Mesenchymal stem cell (in vitro differentiated cells and primary cell): ENCODE results near the gene RUFY2.

Experiments
- DNase-seq: peaks from one replicate; pipeline ENCODE4 v3.0.0-alpha.2; 2013
- H2AFZ ChIP-seq: one replicate; pipeline ENCODE4 v1.6.1; 2013; ENCODE audit warnings: low read depth, mild to moderate bottlenecking, control low read depth, inconsistent platforms, low read length, moderate library complexity
- H2AK5ac ChIP-seq: 2 replicates; pipeline ENCODE4 v1.6.1; 2013; ENCODE audit warnings: low read length, moderate library complexity, mild to moderate bottlenecking, inconsistent platforms; ENCODE audit not compliant: severe bottlenecking
- H2BK120ac ChIP-seq: one replicate; pipeline ENCODE4 v1.6.1; 2013; ENCODE audit warnings: low read depth, mild to moderate bottlenecking, inconsistent platforms, low read length, moderate library complexity
- H2BK12ac ChIP-seq, 2 experiments: one replicate each; pipeline ENCODE4 v1.6.1; 2013; ENCODE audit warnings: inconsistent platforms in 2 of 2, low read length in 2 of 2, mild to moderate bottlenecking in 2 of 2, moderate library complexity in 2 of 2, control low read depth in 1 of 2
- H2BK15ac ChIP-seq: one replicate; pipeline ENCODE4 v1.6.1; 2013; ENCODE audit warnings: mild to moderate bottlenecking, low read depth, inconsistent platforms; ENCODE audit not compliant: poor library complexity, severe bottlenecking
- H2BK5ac ChIP-seq: 2 replicates; pipeline ENCODE4 v1.6.1; 2013; ENCODE audit warnings: low read depth, mild to moderate bottlenecking, low read length, control low read depth, inconsistent platforms; ENCODE audit not compliant: poor library complexity, severe bottlenecking
- H3K14ac ChIP-seq, 2 experiments: one replicate each; pipeline ENCODE4 v1.6.1; 2013; ENCODE audit warnings: inconsistent platforms in 2 of 2, low read length in 2 of 2, control low read depth in 1 of 2, mild to moderate bottlenecking in 1 of 2, moderate library complexity in 1 of 2
- H3K18ac ChIP-seq, 2 experiments: one replicate each; pipeline ENCODE4 v1.6.1; 2013; ENCODE audit warnings: inconsistent platforms in 2 of 2, low read length in 2 of 2, control low read depth in 1 of 2, low read depth in 1 of 2, mild to moderate bottlenecking in 1 of 2
- H3K23ac ChIP-seq, 2 experiments: one replicate each; pipeline ENCODE4 v1.6.1; 2013; ENCODE audit warnings: inconsistent platforms in 2 of 2, low read length in 2 of 2, mild to moderate bottlenecking in 2 of 2, moderate library complexity in 2 of 2, control low read depth in 1 of 2
- H3K27ac ChIP-seq: 2 replicates; pipeline ENCODE4 v1.5.1; 2013; ENCODE audit warnings: mild to moderate bottlenecking, moderate library complexity, low read length, control low read depth, inconsistent platforms; ENCODE audit not compliant: poor library complexity, severe bottlenecking
- H3K27me3 ChIP-seq, 2 experiments: 2 replicates each; pipeline versions ENCODE4 v1.6.1 to v1.7.0; 2013; ENCODE audit warnings: low read length in 2 of 2, mild to moderate bottlenecking in 2 of 2, moderate library complexity in 2 of 2, control low read depth in 1 of 2, inconsistent platforms in 1 of 2; ENCODE audit not compliant: control insufficient read depth in 1 of 2, insufficient read depth in 1 of 2
- H3K36me3 ChIP-seq, 2 experiments: 2 replicates each; pipeline versions ENCODE4 v1.6.1 to v1.7.0; 2013; ENCODE audit warnings: low read length in 2 of 2, control low read depth in 1 of 2, inconsistent platforms in 1 of 2, low read depth in 1 of 2, mild to moderate bottlenecking in 1 of 2; ENCODE audit not compliant: insufficient read depth in 2 of 2, control insufficient read depth in 1 of 2
- H3K4ac ChIP-seq, 2 experiments: one replicate each; pipeline ENCODE4 v1.6.1; 2013; ENCODE audit warnings: inconsistent platforms in 2 of 2, low read length in 2 of 2, mild to moderate bottlenecking in 2 of 2, moderate library complexity in 2 of 2, control low read depth in 1 of 2, low read depth in 1 of 2
- H3K4me1 ChIP-seq: 2 replicates; pipeline ENCODE4 v1.6.1; 2013; ENCODE audit warnings: low read depth, low read length, control low read depth; ENCODE audit not compliant: control insufficient read depth, insufficient read depth
- H3K4me2 ChIP-seq: 2 replicates; pipeline ENCODE4 v1.6.1; 2013; ENCODE audit warnings: low read length, mild to moderate bottlenecking, inconsistent platforms; ENCODE audit not compliant: poor library complexity, severe bottlenecking
- H3K4me3 ChIP-seq, 2 experiments: 2 replicates each; pipeline versions ENCODE4 v1.5.1 to v1.7.0; 2013; ENCODE audit warnings: low read length in 2 of 2, mild to moderate bottlenecking in 2 of 2, control low read depth in 1 of 2, low read depth in 1 of 2; ENCODE audit not compliant: insufficient read depth in 1 of 2
- H3K79me1 ChIP-seq: replicated peaks from 2 replicates; pipeline ENCODE4 v1.6.1; 2013; ENCODE audit warnings: mild to moderate bottlenecking, control low read depth, low read length, inconsistent platforms; ENCODE audit not compliant: poor library complexity, severe bottlenecking
- H3K9ac ChIP-seq: 2 replicates; pipeline ENCODE4 v1.7.0; 2013; ENCODE audit warnings: mild to moderate bottlenecking, low read length, moderate library complexity
- H3K9me3 ChIP-seq: 2 replicates; pipeline ENCODE4 v1.7.0; 2013; ENCODE audit warnings: mild to moderate bottlenecking, low read length; ENCODE audit not compliant: control insufficient read depth
- H4K8ac ChIP-seq: one replicate; pipeline ENCODE4 v1.6.1; 2013; ENCODE audit warnings: inconsistent platforms, mild to moderate bottlenecking, low read length, moderate library complexity
- H4K91ac ChIP-seq: one replicate; pipeline ENCODE4 v1.6.1; 2013; ENCODE audit warnings: mild to moderate bottlenecking, low read length, inconsistent platforms
- WGBS: methylation state at CpG from one replicate; pipeline ENCODE4 v1.1.7; 2013; ENCODE audit warnings: mixed read lengths; 5-methylcytosine and 5-hydroxymethylcytosine counted together

The RUFY2 gene

GRCh38 chr10:68365611-68366010, 41.5 kb downstream of the RUFY2 start:
- no peak for DNase-seq
- H3K4ac ChIP-seq = no peak overlapping the region
- no peak overlapping the region for H2BK15ac ChIP-seq
- no peaks in the 10 kb centered on the region for H3K4me1 ChIP-seq
- peaks cover 24 to 75% of the 10 kb centered on the region in 2 experiments for H3K36me3 ChIP-seq
- no peak overlapping the region for H2AK5ac ChIP-seq
- H3K23ac ChIP-seq = no peak overlapping the region
- no peak overlapping the region for H3K9ac ChIP-seq
- H3K4me2 ChIP-seq = no peak overlapping the region
- H4K8ac ChIP-seq = no peak overlapping the region
- WGBS = no CpG with 5 or more reads among the region's 2 CpGs
- no peak overlapping the region for H3K4me3 ChIP-seq
- H2BK12ac ChIP-seq = no peak overlapping the region
- H2AFZ ChIP-seq = no peak overlapping the region
- no peak overlapping the region for H4K91ac ChIP-seq
- H3K27me3 ChIP-seq = no peaks in the 10 kb centered on the region
- no peak overlapping the region for H3K18ac ChIP-seq
- H3K14ac ChIP-seq = no peak overlapping the region
- H2BK5ac ChIP-seq = no peak overlapping the region
- peaks cover 13% of the 10 kb centered on the region for H3K79me1 ChIP-seq
- no peaks in the 10 kb centered on the region for H3K9me3 ChIP-seq
- H2BK120ac ChIP-seq = no peak overlapping the region
- H3K27ac ChIP-seq = no peak overlapping the region

- H3K36me3 ChIP-seq = peaks cover 27 to 65% of the 10 kb centered on the region in 2 experiments
- no peak overlapping the region for H2AFZ ChIP-seq
- no peak overlapping the region for H2AK5ac ChIP-seq
- no peak overlapping the region for H3K18ac ChIP-seq
- H4K8ac ChIP-seq = no peak overlapping the region
- peaks cover 10% of the 10 kb centered on the region for H3K79me1 ChIP-seq
- 99% methylated on average over 2 of the region's 3 CpGs for WGBS
- H3K4me3 ChIP-seq = no peak overlapping the region
- H3K23ac ChIP-seq = no peak overlapping the region
- no peaks in the 10 kb centered on the region for H3K4me1 ChIP-seq
- H3K9me3 ChIP-seq = no peaks in the 10 kb centered on the region
- no peak overlapping the region for H3K4ac ChIP-seq
- no peak overlapping the region for H3K4me2 ChIP-seq
- no peak overlapping the region for H2BK120ac ChIP-seq
- H2BK15ac ChIP-seq = no peak overlapping the region
- no peak overlapping the region for H2BK5ac ChIP-seq
- H3K27ac ChIP-seq = no peak overlapping the region
- no peak overlapping the region for H3K9ac ChIP-seq
- no peak overlapping the region for H2BK12ac ChIP-seq
- no peak overlapping the region for H3K14ac ChIP-seq
- H3K27me3 ChIP-seq = no peaks in the 10 kb centered on the region
- no peak overlapping the region for H4K91ac ChIP-seq
- no peak for DNase-seq
Observed at GRCh38 chr10:68364101-68364886, 42.8 kb downstream of the RUFY2 start.

- no peak overlapping the region for H2BK120ac ChIP-seq
- no peak for DNase-seq
- H4K91ac ChIP-seq = no peak overlapping the region
- no peak overlapping the region for H2AFZ ChIP-seq
- H3K27me3 ChIP-seq = no peaks in the 10 kb centered on the region
- H3K14ac ChIP-seq = no peak overlapping the region
- H3K79me1 ChIP-seq = peaks cover 7% of the 10 kb centered on the region
- peaks cover 29 to 73% of the 10 kb centered on the region in 2 experiments for H3K36me3 ChIP-seq
- no peak overlapping the region for H2AK5ac ChIP-seq
- H3K4ac ChIP-seq = no peak overlapping the region
- H3K4me3 ChIP-seq = no peak overlapping the region
- no peak overlapping the region for H3K4me2 ChIP-seq
- no peak overlapping the region for H4K8ac ChIP-seq
- H3K4me1 ChIP-seq = no peaks in the 10 kb centered on the region
- no peak overlapping the region for H3K18ac ChIP-seq
- no peak overlapping the region for H3K27ac ChIP-seq
- H2BK12ac ChIP-seq = no peak overlapping the region
- no peak overlapping the region for H2BK5ac ChIP-seq
- H3K9ac ChIP-seq = no peak overlapping the region
- 100% methylated on average over 1 of the region's 3 CpGs for WGBS
- H3K23ac ChIP-seq = no peak overlapping the region
- H3K9me3 ChIP-seq = no peaks in the 10 kb centered on the region
- H2BK15ac ChIP-seq = no peak overlapping the region
Observed at GRCh38 chr10:68362590-68362989, 44.5 kb downstream of the RUFY2 start.

- Histone ChIP-seq H3K4me3 (no peak overlapping the region), H3K4ac (no peak overlapping the region), H3K4me2 (no peak overlapping the region), H3K79me1 (peaks cover 10% of the 10 kb centered on the region), H3K27ac (no peak overlapping the region), H3K23ac (no peak overlapping the region), H2AK5ac (no peak overlapping the region), H2BK15ac (no peak overlapping the region), H3K14ac (no peak overlapping the region), H2BK12ac (no peak overlapping the region), H3K27me3 (no peaks in the 10 kb centered on the region), H4K91ac (no peak overlapping the region), H2AFZ (no peak overlapping the region), H4K8ac (no peak overlapping the region), H3K9me3 (no peaks in the 10 kb centered on the region), H2BK5ac (no peak overlapping the region), H3K9ac (no peak overlapping the region), H3K4me1 (no peaks in the 10 kb centered on the region), H2BK120ac (no peak overlapping the region), H3K18ac (no peak overlapping the region), H3K36me3 (peaks cover 43 to 78% of the 10 kb centered on the region in 2 experiments)
- no peak for DNase-seq
- no CpG with 5 or more reads among the region's 6 CpGs for WGBS
Observed at GRCh38 chr10:68359189-68359588, 47.9 kb downstream of the RUFY2 start.
